Spleen (tissue), 11 donors: ENCODE data around the gene PGAP3. TPM values are rescaled to one million over a fixed set of nuclear protein-coding genes. Genes with fewer than 3 reads are reported as not detected.
"Not testable (repeated sequence)": the region's sequence is repeated elsewhere in the genome, so short reads cannot be mapped to it uniquely, and the experiment has no call there.

Experiments used
- DNase-seq: peaks from one replicate; pipeline ENCODE4 v3.0.0-alpha.2; 2020
- H3K27ac ChIP-seq, 8 donors: fragments of 200-600 bp; sonication (generic) in 7 of 8; 1 replicate in 4 of 8; 2 replicates in 4 of 8; pipeline versions ENCODE4 v1.5.0 to v1.8.0; 2016 to 2021; ENCODE audit warnings: inconsistent platforms in 4 of 8, mild to moderate bottlenecking in 4 of 8, moderate library complexity in 1 of 8
- H3K27me3 ChIP-seq, 7 donors: fragments of 200-600 bp; sonication (generic) in 6 of 7; replicated peaks in 1 of 7; 1 replicate in 4 of 7; 2 replicates in 3 of 7; pipeline versions ENCODE4 v1.5.0 to v1.8.0; 2016 to 2021; ENCODE audit warnings: inconsistent platforms in 3 of 7, mild to moderate bottlenecking in 1 of 7
- H3K36me3 ChIP-seq, 6 donors: fragments of 200-600 bp; sonication (generic) in 5 of 6; 1 replicate in 4 of 6; 2 replicates in 2 of 6; pipeline versions ENCODE4 v1.5.0 to v1.8.0; 2016 to 2021; ENCODE audit warnings: inconsistent platforms in 2 of 6
- H3K4me1 ChIP-seq, 6 donors: fragments of 200-600 bp; sonication (generic) in 5 of 6; 1 replicate in 3 of 6; 2 replicates in 3 of 6; pipeline versions ENCODE4 v1.5.0 to v1.8.0; 2016 to 2021; ENCODE audit warnings: inconsistent platforms in 3 of 6
- H3K4me3 ChIP-seq, 8 donors: fragments of 200-600 bp; sonication (generic) in 7 of 8; 1 replicate in 4 of 8; 2 replicates in 4 of 8; pipeline versions ENCODE4 v1.5.0 to v1.8.0; 2016 to 2021; ENCODE audit warnings: inconsistent platforms in 4 of 8, mild to moderate bottlenecking in 4 of 8, moderate library complexity in 2 of 8
- H3K9me3 ChIP-seq, 8 donors: fragments of 200-600 bp; sonication (generic) in 7 of 8; 1 replicate in 4 of 8; 2 replicates in 4 of 8; pipeline versions ENCODE4 v1.5.0 to v1.8.0; 2016 to 2021; ENCODE audit warnings: inconsistent platforms in 4 of 8
- CTCF ChIP-seq, 11 experiments: fragments of 200-600 bp in 7 of 11; fragments of 450-650 bp in 4 of 11; sonication (generic) in 4 of 11; IDR thresholded peaks in 8 of 11; conservative IDR thresholded peaks in 3 of 11; 1 replicate in 7 of 11; 2 replicates in 4 of 11; pipeline versions ENCODE4 v1.4.0 to v1.8.0; 2016 to 2021; ENCODE audit warnings: antibody characterized with exemption in 11 of 11, inconsistent platforms in 4 of 11, mild to moderate bottlenecking in 1 of 11
- POLR2A ChIP-seq, 3 donors: fragments of 450-650 bp; IDR thresholded peaks; one replicate each; pipeline ENCODE4 v1.5.1; 2017; ENCODE audit warnings: antibody characterized with exemption in 3 of 3, mild to moderate bottlenecking in 1 of 3
- POLR2AphosphoS5 ChIP-seq, 3 donors: sonication (generic); formaldehyde crosslinking; IDR thresholded peaks; one replicate each; pipeline ENCODE4 v1.5.1; 2017; ENCODE audit warnings: antibody characterized with exemption in 3 of 3
- WGBS, 5 donors: extraction: QIAGEN DNeasy Blood & Tissue Kit in 3 of 5; methylation state at CpG; one replicate each; pipeline versions ENCODE4 v1.1.5 to v1.1.7; 2013 to 2018; 5-methylcytosine and 5-hydroxymethylcytosine counted together
- intact Hi-C: fragments of 100-400 bp; cut with DNase I; formaldehyde crosslinking; loops from one replicate; pipeline ENCODE4 v1.15.0; 2023; ENCODE audit warnings: low total_unique reads
- polyA plus RNA-seq, 3 donors: library from polyadenylated mRNA; stranded (reverse); fragments of 200-250 nt; gene quantifications; one replicate each; pipeline ENCODE4 v1.2.1, GENCODE V29; 2013
- total RNA-seq, 7 donors: library from RNA; depleted of rRNA in 3 of 7; stranded (reverse); fragments of >200 nt in 3 of 7; fragmentation: NEBNext Ultra II Directional in 4 of 7; extraction: Animal tissue kit (Norgen Biotek cat#: 25700) in 4 of 7; gene quantifications; one replicate each; pipeline versions ENCODE4 v1.1.0 to v1.2.1, GENCODE V29; 2016 to 2021
- donor health status: healthy with polysubstance abuse.
- donor health status: DM: no; HTN: no; CAD: no; lungs with moderate emphysema.
- donor health status: DM: no; HTN: no; CAD: no.
- donor health status: Bipolar disorder and iron deficiency.
- donor health status: healthy.
- donor health status: DM: no; HTN: no; CAD: no.
- donor health status: DM: yes; HTN: yes; CAD: no.

The PGAP3 gene
- total and polyA plus RNA-seq, 10 donors, result 11.5 to 27.4 (median 19.5) TPM

- 76 to 92% (median 88%) methylated on average over 9 to 10 of the region's 10 CpGs for WGBS, 5 donors
- Histone ChIP-seq H3K9me3 (no peaks in the 10 kb centered on the region), H3K36me3 (peaks cover 0 to 49% (median 23%) of the 10 kb centered on the region in 6 donors), H3K27me3 (no peaks in the 10 kb centered on the region), H3K27ac (no peak overlapping the region), H3K4me1 (peaks cover 7 to 34% (median 18%) of the 10 kb centered on the region in 6 donors), H3K4me3 (no peak overlapping the region)
- TF ChIP-seq POLR2AphosphoS5 (IDR thresholded peaks at IDR 0.05) (no peak), POLR2A (IDR thresholded peaks at IDR 0.05) (no peak), CTCF (IDR thresholded peaks at IDR 0.05 in 8 of 11, conservative IDR thresholded peaks at IDR 0.05 in 3 of 11) (no peak)
- intact Hi-C loops, result no loop called here
- DNase-seq, result no peak
Measured at GRCh38 chr17:39727556-39727955, 39.7 kb upstream of the PGAP3 start.

- no peaks in the 10 kb centered on the region for H3K27me3 ChIP-seq
- 93 to 97% (median 95%) methylated on average over 8 to 9 of the region's 9 CpGs for WGBS, 5 donors
- intact Hi-C loops, result no loop called here
- H3K4me3 ChIP-seq, result no peak overlapping the region
- TF ChIP-seq POLR2AphosphoS5 (IDR thresholded peaks at IDR 0.05) (peak in 2 of 3 donors; percentile 11 to 49), CTCF (IDR thresholded peaks at IDR 0.05 in 8 of 11, conservative IDR thresholded peaks at IDR 0.05 in 3 of 11) (no peak)
- peaks cover 0 to 49% (median 23%) of the 10 kb centered on the region in 6 donors for H3K36me3 ChIP-seq
- H3K27ac ChIP-seq, result no peak overlapping the region
- DNase-seq, result no peak
- H3K9me3 ChIP-seq, result no peaks in the 10 kb centered on the region
- peaks cover 7 to 34% (median 18%) of the 10 kb centered on the region in 6 donors for H3K4me1 ChIP-seq
Measured at GRCh38 chr17:39726617-39727016, 38.8 kb upstream of the PGAP3 start.

- intact Hi-C loops, H3K4me3 ChIP-seq: not testable (repeated sequence)
- WGBS, 5 donors, result 94 to 100% (median 97%) methylated on average over 1 of the region's 1 CpG
Measured at GRCh38 chr17:39725923-39726322, 38.1 kb upstream of the PGAP3 start.

GRCh38 chr17:39724731-39725130, 36.9 kb upstream of the PGAP3 start:
- intact Hi-C loops, result no loop called here
- H3K27me3 ChIP-seq, result no peaks in the 10 kb centered on the region
- no peak overlapping the region for H3K27ac ChIP-seq
- H3K36me3 ChIP-seq, result peaks cover 0 to 52% (median 23%) of the 10 kb centered on the region in 6 donors
- 92 to 99% (median 97%) methylated on average over 11 to 13 of the region's 13 CpGs for WGBS, 5 donors
- TF ChIP-seq POLR2AphosphoS5 (IDR thresholded peaks at IDR 0.05) (peak in 2 of 3 donors; percentile 6 to 20), CTCF (IDR thresholded peaks at IDR 0.05 in 8 of 11, conservative IDR thresholded peaks at IDR 0.05 in 3 of 11) (no peak), POLR2A (IDR thresholded peaks at IDR 0.05) (no peak)
- no peaks in the 10 kb centered on the region for H3K9me3 ChIP-seq
- H3K4me3 ChIP-seq, result no peak overlapping the region
- DNase-seq, result no peak
- peaks cover 6 to 23% (median 12%) of the 10 kb centered on the region in 6 donors for H3K4me1 ChIP-seq

More at GRCh38 chr17:39725923-39726322, 38.1 kb upstream of the PGAP3 start:
- peaks cover 7 to 32% (median 17%) of the 10 kb centered on the region in 6 donors for H3K4me1 ChIP-seq
- not testable (repeated sequence) for H3K9me3 ChIP-seq, H3K27me3 ChIP-seq, H3K27ac ChIP-seq, DNase-seq
- peaks cover 0 to 49% (median 23%) of the 10 kb centered on the region in 6 donors for H3K36me3 ChIP-seq
